ENCODE results near the gene IL10RB. TPM values are rescaled to one million over a fixed set of nuclear protein-coding genes. Genes with fewer than 3 reads are reported as not detected.

Gene IL10RB
- total and polyA plus RNA-seq, 2 of the 13 experiments (the other 11 are each of a cell fraction or from before 2014, with no cell fraction given): 17.4 to 18.2 TPM

DNA sequence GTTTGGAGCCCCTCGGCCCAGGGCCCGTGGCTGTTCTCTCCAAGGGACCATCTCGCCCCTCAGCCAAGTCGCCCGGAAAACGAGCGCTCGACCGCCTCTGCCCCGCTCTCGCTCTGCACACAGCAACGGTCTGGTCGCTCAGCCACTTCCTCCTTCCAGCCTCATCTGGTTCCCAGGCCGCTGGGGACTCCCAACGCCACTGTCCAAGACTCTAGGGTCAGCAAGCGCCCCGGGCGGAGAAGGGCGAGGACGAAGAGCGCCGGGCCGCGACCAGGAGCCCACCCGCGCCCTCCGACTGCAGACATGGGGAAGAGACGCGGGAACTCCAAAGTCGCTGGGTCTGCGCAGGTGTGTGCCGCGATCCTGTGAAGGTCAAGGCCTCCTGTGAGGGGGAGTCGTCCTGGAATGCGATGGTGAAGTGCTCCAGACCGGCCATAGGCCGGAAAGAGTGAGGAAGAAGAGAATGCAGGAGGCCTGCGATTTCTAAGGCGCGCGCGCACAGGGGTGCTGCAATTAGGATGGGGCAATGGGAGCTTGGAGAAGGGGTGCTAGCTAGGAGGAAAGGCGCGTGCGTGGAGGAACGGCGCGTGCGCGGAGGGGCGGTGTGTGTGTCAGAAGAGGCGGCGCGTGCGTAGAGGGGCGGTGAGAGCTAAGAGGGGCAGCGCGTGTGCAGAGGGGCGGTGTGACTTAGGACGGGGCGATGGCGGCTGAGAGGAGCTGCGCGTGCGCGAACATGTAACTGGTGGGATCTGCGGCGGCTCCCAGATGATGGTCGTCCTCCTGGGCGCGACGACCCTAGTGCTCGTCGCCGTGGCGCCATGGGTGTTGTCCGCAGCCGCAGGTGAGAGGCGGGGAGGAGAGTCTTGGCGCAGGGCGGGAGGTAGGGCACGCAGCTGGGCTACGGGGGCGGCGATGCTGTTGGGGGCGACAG, 58.4 kb downstream of the IL10RB start, which contains the start of gene IFNAR1 (continued):
- TF ChIP-seq, protein P1, sequence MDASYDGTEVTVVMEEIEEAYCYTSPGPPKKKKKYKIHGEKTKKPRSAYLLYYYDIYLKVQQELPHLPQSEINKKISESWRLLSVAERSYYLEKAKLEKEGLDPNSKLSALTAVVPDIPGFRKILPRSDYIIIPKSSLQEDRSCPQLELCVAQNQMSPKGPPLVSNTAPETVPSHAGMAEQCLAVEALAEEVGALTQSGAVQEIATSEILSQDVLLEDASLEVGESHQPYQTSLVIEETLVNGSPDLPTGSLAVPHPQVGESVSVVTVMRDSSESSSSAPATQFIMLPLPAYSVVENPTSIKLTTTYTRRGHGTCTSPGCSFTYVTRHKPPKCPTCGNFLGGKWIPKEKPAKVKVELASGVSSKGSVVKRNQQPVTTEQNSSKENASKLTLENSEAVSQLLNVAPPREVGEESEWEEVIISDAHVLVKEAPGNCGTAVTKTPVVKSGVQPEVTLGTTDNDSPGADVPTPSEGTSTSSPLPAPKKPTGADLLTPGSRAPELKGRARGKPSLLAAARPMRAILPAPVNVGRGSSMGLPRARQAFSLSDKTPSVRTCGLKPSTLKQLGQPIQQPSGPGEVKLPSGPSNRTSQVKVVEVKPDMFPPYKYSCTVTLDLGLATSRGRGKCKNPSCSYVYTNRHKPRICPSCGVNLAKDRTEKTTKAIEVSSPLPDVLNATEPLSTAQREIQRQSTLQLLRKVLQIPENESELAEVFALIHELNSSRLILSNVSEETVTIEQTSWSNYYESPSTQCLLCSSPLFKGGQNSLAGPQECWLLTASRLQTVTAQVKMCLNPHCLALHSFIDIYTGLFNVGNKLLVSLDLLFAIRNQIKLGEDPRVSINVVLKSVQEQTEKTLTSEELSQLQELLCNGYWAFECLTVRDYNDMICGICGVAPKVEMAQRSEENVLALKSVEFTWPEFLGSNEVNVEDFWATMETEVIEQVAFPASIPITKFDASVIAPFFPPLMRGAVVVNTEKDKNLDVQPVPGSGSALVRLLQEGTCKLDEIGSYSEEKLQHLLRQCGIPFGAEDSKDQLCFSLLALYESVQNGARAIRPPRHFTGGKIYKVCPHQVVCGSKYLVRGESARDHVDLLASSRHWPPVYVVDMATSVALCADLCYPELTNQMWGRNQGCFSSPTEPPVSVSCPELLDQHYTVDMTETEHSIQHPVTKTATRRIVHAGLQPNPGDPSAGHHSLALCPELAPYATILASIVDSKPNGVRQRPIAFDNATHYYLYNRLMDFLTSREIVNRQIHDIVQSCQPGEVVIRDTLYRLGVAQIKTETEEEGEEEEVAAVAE (CRISPR knock-in tag; IDR thresholded peaks at IDR 0.05; ENCODE audit: borderline replicate concordance): no peak
- peak; percentile 70 for TF ChIP-seq ASH2L (IDR thresholded peaks at IDR 0.05; ENCODE audit: insufficient read length, low read depth, low read length)
- peak; percentile 63; the same call in 1 of the 2 replicates for TF ChIP-seq ELF3 (CRISPR knock-in tag; IDR thresholded peaks at IDR 0.05)
- TF ChIP-seq, protein P2, sequence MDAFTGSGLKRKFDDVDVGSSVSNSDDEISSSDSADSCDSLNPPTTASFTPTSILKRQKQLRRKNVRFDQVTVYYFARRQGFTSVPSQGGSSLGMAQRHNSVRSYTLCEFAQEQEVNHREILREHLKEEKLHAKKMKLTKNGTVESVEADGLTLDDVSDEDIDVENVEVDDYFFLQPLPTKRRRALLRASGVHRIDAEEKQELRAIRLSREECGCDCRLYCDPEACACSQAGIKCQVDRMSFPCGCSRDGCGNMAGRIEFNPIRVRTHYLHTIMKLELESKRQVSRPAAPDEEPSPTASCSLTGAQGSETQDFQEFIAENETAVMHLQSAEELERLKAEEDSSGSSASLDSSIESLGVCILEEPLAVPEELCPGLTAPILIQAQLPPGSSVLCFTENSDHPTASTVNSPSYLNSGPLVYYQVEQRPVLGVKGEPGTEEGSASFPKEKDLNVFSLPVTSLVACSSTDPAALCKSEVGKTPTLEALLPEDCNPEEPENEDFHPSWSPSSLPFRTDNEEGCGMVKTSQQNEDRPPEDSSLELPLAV (CRISPR knock-in tag; conservative IDR thresholded peaks at IDR 0.05; ENCODE audit: low read depth): no peak
- TF ChIP-seq, protein P3, sequence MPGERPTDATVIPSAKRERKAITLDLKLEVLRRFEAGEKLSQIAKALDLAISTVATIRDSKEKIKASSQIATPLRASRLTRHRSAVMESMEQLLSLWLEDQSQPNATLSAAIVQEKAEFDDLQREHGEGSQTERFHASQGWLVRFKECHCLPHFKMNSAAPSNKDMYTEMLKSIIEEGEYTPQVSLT (CRISPR knock-in tag; IDR thresholded peaks at IDR 0.05; ENCODE audit: borderline replicate concordance, low read depth): no peak
- no peak for TF ChIP-seq CENPX (CRISPR knock-in tag; IDR thresholded peaks at IDR 0.05)
- no peak for TF ChIP-seq ZNF570 (CRISPR knock-in tag; IDR thresholded peaks at IDR 0.05; ENCODE audit: borderline replicate concordance)
- no peak for TF ChIP-seq ZNF569 (CRISPR knock-in tag; IDR thresholded peaks at IDR 0.05; ENCODE audit: borderline replicate concordance)
- no peak; the same call in 1 of the 2 replicates for TF ChIP-seq NAIF1 (CRISPR knock-in tag; IDR thresholded peaks at IDR 0.05; ENCODE audit: borderline replicate concordance)
- TF ChIP-seq, protein P4, sequence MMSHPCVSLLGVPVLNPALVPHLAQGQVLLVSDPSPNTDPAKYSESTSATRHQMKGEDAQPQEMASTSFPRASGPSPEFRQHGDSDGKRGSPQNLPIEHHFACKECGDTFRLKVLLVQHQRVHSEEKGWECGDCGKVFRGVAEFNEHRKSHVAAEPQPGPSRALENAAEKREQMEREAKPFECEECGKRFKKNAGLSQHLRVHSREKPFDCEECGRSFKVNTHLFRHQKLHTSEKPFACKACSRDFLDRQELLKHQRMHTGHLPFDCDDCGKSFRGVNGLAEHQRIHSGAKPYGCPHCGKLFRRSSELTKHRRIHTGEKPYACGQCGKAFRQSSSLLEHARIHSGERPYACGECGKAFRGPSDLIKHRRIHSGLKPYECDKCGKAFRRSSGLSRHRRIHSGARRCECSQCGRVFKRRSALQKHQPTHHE (CRISPR knock-in tag; IDR thresholded peaks at IDR 0.05; ENCODE audit: borderline replicate concordance): peak; percentile 86
- TF ChIP-seq, protein P5, sequence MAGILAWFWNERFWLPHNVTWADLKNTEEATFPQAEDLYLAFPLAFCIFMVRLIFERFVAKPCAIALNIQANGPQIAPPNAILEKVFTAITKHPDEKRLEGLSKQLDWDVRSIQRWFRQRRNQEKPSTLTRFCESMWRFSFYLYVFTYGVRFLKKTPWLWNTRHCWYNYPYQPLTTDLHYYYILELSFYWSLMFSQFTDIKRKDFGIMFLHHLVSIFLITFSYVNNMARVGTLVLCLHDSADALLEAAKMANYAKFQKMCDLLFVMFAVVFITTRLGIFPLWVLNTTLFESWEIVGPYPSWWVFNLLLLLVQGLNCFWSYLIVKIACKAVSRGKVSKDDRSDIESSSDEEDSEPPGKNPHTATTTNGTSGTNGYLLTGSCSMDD (CRISPR knock-in tag; IDR thresholded peaks at IDR 0.05): no peak
- TF ChIP-seq ZNF430 (CRISPR knock-in tag; IDR thresholded peaks at IDR 0.05): peak; percentile 68
- no peak for TF ChIP-seq MATR3 (CRISPR knock-in tag; IDR thresholded peaks at IDR 0.05)
- 0 out of 2 replicates have a peak, but pooled peaks have one; percentile 14 for TF ChIP-seq REL (CRISPR knock-in tag; conservative IDR thresholded peaks at IDR 0.05)
- peak; percentile 17; the same call in 1 of the 2 replicates for TF ChIP-seq FOXK1 (CRISPR knock-in tag; IDR thresholded peaks at IDR 0.05; ENCODE audit: borderline replicate concordance, low read depth)
- no peak for TF ChIP-seq ZNF207 (IDR thresholded peaks at IDR 0.05; ENCODE audit: borderline replicate concordance)
